ENCODE measurements around the gene PLEKHN1. TPM values are rescaled to one million over a fixed set of nuclear protein-coding genes. Genes with fewer than 3 reads are reported as not detected.

The PLEKHN1 gene
- total RNA-seq, 1 experiment from 2014 or later: 1.2 TPM

- no peak for DNase-seq (ENCODE audit: low spot score)
Measured at GRCh38 chr1:930633-931138, 35.6 kb upstream of the PLEKHN1 start.

DNA sequence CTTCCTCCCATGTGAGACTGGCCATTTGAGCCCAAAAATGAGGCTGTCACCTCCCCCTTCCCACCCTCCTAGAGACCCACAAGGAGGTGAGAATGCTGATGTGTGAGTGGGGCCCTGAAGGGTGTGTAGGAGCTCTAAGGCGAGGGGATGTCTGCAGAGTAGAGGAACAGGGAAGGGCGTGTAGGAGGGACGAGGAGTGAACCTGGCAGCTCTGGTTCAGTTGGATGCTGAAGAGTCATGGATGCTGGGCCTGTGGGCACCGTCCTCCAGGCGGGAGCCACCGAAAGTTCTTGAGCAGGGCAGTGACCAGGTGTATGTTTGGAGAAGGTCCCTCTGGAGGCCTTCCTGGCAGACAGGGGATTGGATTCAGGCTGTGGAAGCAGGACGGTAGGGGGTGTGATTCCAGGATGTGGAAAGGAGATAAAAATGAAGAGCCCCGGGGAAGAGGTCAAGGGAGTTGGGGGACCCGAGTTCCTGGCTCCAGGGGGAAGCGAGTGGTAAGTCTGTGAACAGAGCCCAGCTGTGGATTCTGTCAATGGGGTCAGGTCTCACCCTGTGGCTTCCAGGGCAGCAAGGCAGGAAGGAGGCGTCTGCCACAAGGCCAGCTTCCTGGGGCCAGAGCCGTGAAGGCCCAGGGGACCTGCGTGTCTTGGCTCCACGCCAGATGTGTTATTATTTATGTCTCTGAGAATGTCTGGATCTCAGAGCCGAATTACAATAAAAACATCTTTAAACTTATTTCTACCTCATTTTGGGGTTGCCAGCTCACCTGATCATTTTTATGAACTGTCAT lies 34.7 kb upstream of the PLEKHN1 start:
- DNase-seq (ENCODE audit: low spot score): no peak

DNA sequence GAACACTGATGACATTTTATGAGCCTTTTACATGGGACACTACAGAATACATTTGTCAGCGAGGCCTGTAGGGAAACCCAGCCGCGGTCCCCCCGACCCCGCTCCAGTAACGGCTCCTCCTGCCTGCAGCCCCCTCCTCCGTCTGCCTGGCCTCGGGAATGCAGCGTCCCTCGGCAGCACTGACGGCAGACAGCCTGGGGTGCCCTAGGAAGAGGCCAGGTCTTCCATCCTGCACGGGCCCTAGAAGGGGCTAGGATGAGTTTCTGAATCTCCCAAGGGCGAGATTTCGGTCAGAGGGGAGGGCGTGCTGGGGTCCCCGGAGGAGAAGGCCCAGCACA lies 34.1 kb upstream of the PLEKHN1 start:
- no peak for DNase-seq (ENCODE audit: low spot score)

DNA sequence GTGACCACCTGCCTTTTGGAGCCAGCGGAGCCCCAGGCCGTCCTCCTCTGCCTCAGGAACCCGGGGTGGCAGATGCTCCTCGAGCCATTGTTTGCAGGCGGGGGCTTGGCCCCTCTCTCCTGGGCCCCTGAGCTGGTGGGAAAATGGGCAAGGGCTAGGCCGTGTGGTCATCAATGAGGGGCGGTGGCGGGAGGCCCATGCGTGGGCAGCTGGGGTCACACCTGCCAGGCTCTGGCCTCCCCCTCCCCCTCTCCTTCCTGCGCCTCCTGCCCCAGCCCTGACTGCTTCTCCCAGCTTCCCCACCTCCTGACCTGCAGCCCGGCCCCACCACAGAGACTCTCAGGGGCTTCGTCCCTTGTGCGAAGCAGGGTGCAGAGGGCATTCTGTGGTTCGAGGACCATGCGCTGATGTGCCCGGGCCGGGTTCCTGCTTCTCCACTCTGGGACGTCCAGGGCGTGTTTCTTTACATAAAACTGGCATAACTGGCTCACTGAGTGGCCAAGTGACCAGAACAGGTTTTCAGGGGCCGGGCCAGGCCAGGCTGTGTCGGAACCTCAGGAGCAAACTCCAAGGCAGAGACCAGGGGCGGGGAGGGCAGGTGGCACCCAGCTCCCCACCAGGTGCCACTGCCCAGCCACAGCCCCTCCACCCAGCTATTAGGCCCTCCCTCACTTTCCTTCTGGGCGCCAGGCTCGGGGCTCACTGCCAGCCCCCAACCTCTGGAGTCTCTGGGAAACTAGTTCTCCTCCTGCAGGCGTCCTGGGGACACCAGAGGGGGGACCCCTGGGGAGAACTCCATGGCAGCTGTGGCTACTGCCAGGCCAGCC lies 33.3 kb upstream of the PLEKHN1 start:
- no peak for DNase-seq (ENCODE audit: low spot score)

DNA sequence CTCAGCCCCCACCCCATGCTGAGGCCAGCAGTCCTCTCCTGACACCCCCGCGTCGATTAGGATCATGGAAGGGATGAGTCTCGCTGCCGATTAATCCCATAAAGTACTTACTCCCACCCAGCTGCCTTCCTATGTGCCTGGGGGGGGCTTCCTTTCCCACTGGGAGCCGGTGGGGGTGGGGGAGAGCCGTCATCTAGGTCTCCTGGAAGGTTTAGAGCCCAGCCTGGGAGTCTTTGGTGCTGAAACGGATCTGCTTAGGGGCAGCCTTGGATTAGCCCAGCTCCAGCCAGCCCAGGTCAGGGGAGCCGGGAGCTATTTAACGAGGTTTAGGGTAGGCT lies 32.7 kb upstream of the PLEKHN1 start:
- no peak for DNase-seq (ENCODE audit: low spot score)

GRCh38 chr1:934991-935750 lies 31.1 kb upstream of the PLEKHN1 start:
- no peak for DNase-seq (ENCODE audit: low spot score)

DNA sequence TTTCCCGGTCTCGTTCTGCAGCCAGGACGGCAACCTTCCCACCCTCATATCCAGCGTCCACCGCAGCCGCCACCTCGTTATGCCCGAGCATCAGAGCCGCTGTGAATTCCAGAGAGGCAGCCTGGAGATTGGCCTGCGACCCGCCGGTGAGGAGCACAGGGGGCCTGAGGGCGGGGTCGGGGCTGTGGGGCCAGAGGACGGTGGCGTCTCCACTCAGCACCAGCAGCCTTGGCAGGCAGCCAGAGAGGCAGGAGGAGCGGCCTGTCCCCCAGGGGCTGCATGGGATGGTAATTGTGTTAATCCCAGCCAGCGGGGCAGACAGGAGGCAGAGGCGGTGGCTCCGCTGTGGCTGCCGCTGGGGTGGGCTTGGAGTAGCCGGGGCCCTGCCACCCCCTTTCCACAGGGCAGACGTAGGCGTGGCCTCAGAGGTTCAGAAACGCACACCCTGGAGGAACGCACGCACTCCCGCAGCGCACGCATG lies 30.5 kb upstream of the PLEKHN1 start:
- no peak for DNase-seq (ENCODE audit: low spot score)

- no peak for DNase-seq (ENCODE audit: low spot score)
Measured at GRCh38 chr1:936348-937264, 29.7 kb upstream of the PLEKHN1 start.

DNA sequence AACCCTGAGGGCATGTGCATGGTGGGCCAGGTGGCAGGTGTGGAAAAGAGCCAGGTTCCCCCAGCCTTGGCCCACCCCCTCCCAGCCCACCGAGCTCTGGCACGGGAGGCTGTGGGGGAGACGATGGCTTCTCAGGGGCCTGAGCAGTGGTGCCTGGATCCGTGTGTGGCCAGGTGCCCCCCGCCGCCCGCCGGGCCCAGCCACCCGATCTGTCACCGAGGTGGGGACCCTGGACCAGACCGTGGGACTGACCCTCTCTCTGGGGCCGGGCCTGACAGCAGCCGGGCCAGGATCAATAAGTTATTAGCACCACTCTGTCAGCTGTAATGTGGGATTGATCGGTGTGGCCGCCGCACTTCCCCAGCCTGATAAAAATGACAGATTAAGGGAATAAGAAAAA lies 28.8 kb upstream of the PLEKHN1 start:
- no peak for DNase-seq (ENCODE audit: low spot score)

- DNase-seq (ENCODE audit: low spot score): peak; percentile 77
Measured at GRCh38 chr1:938088-938683, 28.1 kb upstream of the PLEKHN1 start.

- no peak for DNase-seq (ENCODE audit: low spot score)
Measured at GRCh38 chr1:938711-939489, 27.4 kb upstream of the PLEKHN1 start.

- no peak for DNase-seq (ENCODE audit: low spot score)
Measured at GRCh38 chr1:939511-940106, 26.7 kb upstream of the PLEKHN1 start.

- DNase-seq (ENCODE audit: low spot score): peak; percentile 84
Measured at GRCh38 chr1:940107-941014, 25.9 kb upstream of the PLEKHN1 start.

- DNase-seq (ENCODE audit: low spot score): no peak
Measured at GRCh38 chr1:941015-941587, 25.2 kb upstream of the PLEKHN1 start.

DNA sequence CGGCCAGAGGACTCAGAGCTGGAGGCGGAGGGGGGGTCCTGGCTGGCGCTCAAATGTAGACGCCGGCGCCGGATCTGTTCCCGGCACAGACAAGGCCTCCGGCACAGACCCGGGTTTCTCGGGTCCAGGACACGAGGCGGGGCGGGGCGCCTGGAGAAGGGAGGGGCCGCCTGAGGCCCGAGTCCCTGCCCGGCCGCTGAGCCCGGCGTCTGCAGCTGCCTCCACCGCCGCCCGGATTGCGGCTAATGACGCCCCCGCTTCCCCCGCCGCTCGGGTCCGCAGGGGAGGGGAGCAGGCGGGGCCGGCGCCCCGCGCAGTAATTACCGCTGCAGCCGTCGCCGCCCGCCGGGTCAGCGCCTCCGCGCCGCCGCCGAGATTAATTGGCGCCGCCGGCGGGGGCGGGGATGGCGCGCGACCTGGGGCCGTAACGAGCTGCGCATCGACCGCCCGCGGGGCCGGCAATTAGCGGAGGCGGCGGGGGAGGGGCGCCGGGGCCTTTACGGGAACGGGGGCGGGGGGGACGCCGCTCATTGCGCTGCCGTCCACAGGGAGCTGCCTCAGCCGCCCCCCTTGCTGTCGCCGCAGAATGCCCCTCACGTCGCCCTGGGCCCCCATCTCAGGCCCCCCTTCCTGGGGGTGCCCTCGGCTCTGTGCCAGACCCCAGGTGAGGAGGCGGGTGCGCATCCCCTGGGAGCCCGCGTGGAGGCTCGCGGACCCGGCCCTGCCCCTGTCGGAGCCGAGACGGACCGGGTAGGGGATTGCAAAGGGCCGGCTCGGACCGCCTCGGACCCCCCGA lies 24.5 kb upstream of the PLEKHN1 start:
- peak; percentile 91 for DNase-seq (ENCODE audit: low spot score)

DNA sequence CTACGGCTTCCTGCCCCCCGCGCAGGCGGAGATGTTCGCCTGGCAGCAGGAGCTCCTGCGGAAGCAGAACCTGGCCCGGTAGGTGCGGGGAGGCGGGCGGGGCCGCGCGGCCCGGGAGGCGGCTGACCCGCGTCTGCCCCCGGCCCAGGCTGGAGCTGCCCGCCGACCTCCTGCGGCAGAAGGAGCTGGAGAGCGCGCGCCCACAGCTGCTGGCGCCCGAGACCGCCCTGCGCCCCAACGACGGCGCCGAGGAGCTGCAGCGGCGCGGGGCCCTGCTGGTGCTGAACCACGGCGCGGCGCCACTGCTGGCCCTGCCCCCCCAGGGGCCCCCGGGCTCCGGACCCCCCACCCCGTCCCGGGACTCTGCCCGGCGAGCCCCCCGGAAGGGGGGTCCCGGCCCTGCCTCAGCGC lies 23.9 kb upstream of the PLEKHN1 start:
- no peak for DNase-seq (ENCODE audit: low spot score)

GRCh38 chr1:942864-943533 lies 23.3 kb upstream of the PLEKHN1 start:
- DNase-seq (ENCODE audit: low spot score): peak; percentile 89
